Spleen (tissue), 11 donors: Measurements from ENCODE around the gene PHF24. TPM values are rescaled to one million over a fixed set of nuclear protein-coding genes. Genes with fewer than 3 reads are reported as not detected.

ENCODE experiments used
- DNase-seq: peaks from one replicate; pipeline ENCODE4 v3.0.0-alpha.2; 2020
- H3K27ac ChIP-seq, 8 donors: fragments of 200-600 bp; sonication (generic) in 7 of 8; 1 replicate in 4 of 8; 2 replicates in 4 of 8; pipeline versions ENCODE4 v1.5.0 to v1.8.0; 2016 to 2021; ENCODE audit warnings: inconsistent platforms in 4 of 8, mild to moderate bottlenecking in 4 of 8, moderate library complexity in 1 of 8
- H3K27me3 ChIP-seq, 7 donors: fragments of 200-600 bp; sonication (generic) in 6 of 7; replicated peaks in 1 of 7; 1 replicate in 4 of 7; 2 replicates in 3 of 7; pipeline versions ENCODE4 v1.5.0 to v1.8.0; 2016 to 2021; ENCODE audit warnings: inconsistent platforms in 3 of 7, mild to moderate bottlenecking in 1 of 7
- H3K36me3 ChIP-seq, 6 donors: fragments of 200-600 bp; sonication (generic) in 5 of 6; 1 replicate in 4 of 6; 2 replicates in 2 of 6; pipeline versions ENCODE4 v1.5.0 to v1.8.0; 2016 to 2021; ENCODE audit warnings: inconsistent platforms in 2 of 6
- H3K4me1 ChIP-seq, 6 donors: fragments of 200-600 bp; sonication (generic) in 5 of 6; 1 replicate in 3 of 6; 2 replicates in 3 of 6; pipeline versions ENCODE4 v1.5.0 to v1.8.0; 2016 to 2021; ENCODE audit warnings: inconsistent platforms in 3 of 6
- H3K4me3 ChIP-seq, 8 donors: fragments of 200-600 bp; sonication (generic) in 7 of 8; 1 replicate in 4 of 8; 2 replicates in 4 of 8; pipeline versions ENCODE4 v1.5.0 to v1.8.0; 2016 to 2021; ENCODE audit warnings: inconsistent platforms in 4 of 8, mild to moderate bottlenecking in 4 of 8, moderate library complexity in 2 of 8
- H3K9me3 ChIP-seq, 8 donors: fragments of 200-600 bp; sonication (generic) in 7 of 8; 1 replicate in 4 of 8; 2 replicates in 4 of 8; pipeline versions ENCODE4 v1.5.0 to v1.8.0; 2016 to 2021; ENCODE audit warnings: inconsistent platforms in 4 of 8
- CTCF ChIP-seq, 11 experiments: fragments of 200-600 bp in 7 of 11; fragments of 450-650 bp in 4 of 11; sonication (generic) in 4 of 11; IDR thresholded peaks in 8 of 11; conservative IDR thresholded peaks in 3 of 11; 1 replicate in 7 of 11; 2 replicates in 4 of 11; pipeline versions ENCODE4 v1.4.0 to v1.8.0; 2016 to 2021; ENCODE audit warnings: antibody characterized with exemption in 11 of 11, inconsistent platforms in 4 of 11, mild to moderate bottlenecking in 1 of 11
- POLR2A ChIP-seq, 3 donors: fragments of 450-650 bp; IDR thresholded peaks; one replicate each; pipeline ENCODE4 v1.5.1; 2017; ENCODE audit warnings: antibody characterized with exemption in 3 of 3, mild to moderate bottlenecking in 1 of 3
- POLR2AphosphoS5 ChIP-seq, 3 donors: sonication (generic); formaldehyde crosslinking; IDR thresholded peaks; one replicate each; pipeline ENCODE4 v1.5.1; 2017; ENCODE audit warnings: antibody characterized with exemption in 3 of 3
- WGBS, 5 donors: extraction: QIAGEN DNeasy Blood & Tissue Kit in 3 of 5; methylation state at CpG; one replicate each; pipeline versions ENCODE4 v1.1.5 to v1.1.7; 2013 to 2018; 5-methylcytosine and 5-hydroxymethylcytosine counted together
- intact Hi-C: fragments of 100-400 bp; cut with DNase I; formaldehyde crosslinking; loops from one replicate; pipeline ENCODE4 v1.15.0; 2023; ENCODE audit warnings: low total_unique reads
- polyA plus RNA-seq, 3 donors: library from polyadenylated mRNA; stranded (reverse); fragments of 200-250 nt; gene quantifications; one replicate each; pipeline ENCODE4 v1.2.1, GENCODE V29; 2013
- total RNA-seq, 7 donors: library from RNA; depleted of rRNA in 3 of 7; stranded (reverse); fragments of >200 nt in 3 of 7; fragmentation: NEBNext Ultra II Directional in 4 of 7; extraction: Animal tissue kit (Norgen Biotek cat#: 25700) in 4 of 7; gene quantifications; one replicate each; pipeline versions ENCODE4 v1.1.0 to v1.2.1, GENCODE V29; 2016 to 2021
- donor health status: healthy with polysubstance abuse.
- donor health status: DM: no; HTN: no; CAD: no; lungs with moderate emphysema.
- donor health status: DM: no; HTN: no; CAD: no.
- donor health status: Bipolar disorder and iron deficiency.
- donor health status: healthy.
- donor health status: DM: no; HTN: no; CAD: no.
- donor health status: DM: yes; HTN: yes; CAD: no.

Gene PHF24
- total and polyA plus RNA-seq, 10 donors, result 0.17 to 2.4 (median 0.37) TPM

- Histone ChIP-seq H3K4me3 (no peak overlapping the region), H3K27me3 (peaks cover 0 to 15% (median 0%) of the 10 kb centered on the region in 7 donors), H3K36me3 (no peaks in the 10 kb centered on the region), H3K4me1 (peaks cover 5 to 52% (median 28%) of the 10 kb centered on the region in 6 donors), H3K27ac (peak overlapping the region in 1 of 8 donors; percentile 92), H3K9me3 (no peaks in the 10 kb centered on the region)
- no peak for DNase-seq
- WGBS, 5 donors, result 66 to 80% (median 70%) methylated on average over 11 of the region's 11 CpGs
- intact Hi-C loops, result loop anchor here (10.0 kb wide), 2 partner anchors 75 to 115 kb away; partner anchors contain the start of gene PIGO
- TF ChIP-seq CTCF (IDR thresholded peaks at IDR 0.05 in 8 of 11, conservative IDR thresholded peaks at IDR 0.05 in 3 of 11) (no peak), POLR2A (IDR thresholded peaks at IDR 0.05) (no peak), POLR2AphosphoS5 (IDR thresholded peaks at IDR 0.05) (no peak)
Measured at GRCh38 chr9:34980181-34980761, 22.2 kb downstream of the PHF24 start.

DNA sequence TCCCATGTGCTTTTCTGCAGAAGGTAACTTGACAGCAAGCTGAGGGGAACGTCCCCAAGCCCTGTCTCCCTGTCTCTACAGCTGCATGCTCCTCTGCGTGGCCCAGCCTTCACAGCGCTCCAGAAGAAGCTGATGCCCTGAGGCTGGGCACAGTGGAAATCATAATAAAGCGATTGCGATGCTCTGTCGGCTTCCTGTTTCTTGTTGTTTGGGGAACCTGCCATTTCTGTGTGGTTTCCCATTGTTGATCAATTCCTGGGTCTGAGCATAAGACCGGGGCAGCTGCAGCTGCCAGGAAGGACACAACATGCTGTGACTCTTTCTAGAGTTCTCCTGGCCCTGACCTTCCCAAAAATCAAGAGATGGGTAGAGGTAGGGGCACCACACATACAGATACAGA, 24.3 kb downstream of the PHF24 start:
- peak overlapping the region in 1 of 8 donors; percentile 30 for H3K4me3 ChIP-seq
- intact Hi-C loops, result loop anchor here (10.0 kb wide), 2 partner anchors 78 to 112 kb away; partner anchors contain the start of gene PIGO
- H3K27ac ChIP-seq, result peak overlapping the region in 7 of 8 donors; percentile 60 to 92 (median 75)
- 32 to 46% (median 44%) methylated on average over 5 to 7 of the region's 7 CpGs for WGBS, 5 donors
- DNase-seq, result peak; percentile 79
- TF ChIP-seq POLR2AphosphoS5 (IDR thresholded peaks at IDR 0.05), result peak in 1 of 3 donors; percentile 33
- TF ChIP-seq POLR2A (IDR thresholded peaks at IDR 0.05), result no peak
- TF ChIP-seq CTCF (IDR thresholded peaks at IDR 0.05 in 8 of 11, conservative IDR thresholded peaks at IDR 0.05 in 3 of 11), result no peak
- H3K36me3 ChIP-seq, result no peaks in the 10 kb centered on the region
- no peaks in the 10 kb centered on the region for H3K9me3 ChIP-seq
- peaks cover 0 to 1% (median 0%) of the 10 kb centered on the region in 7 donors for H3K27me3 ChIP-seq
- H3K4me1 ChIP-seq, result peaks cover 8 to 73% (median 43%) of the 10 kb centered on the region in 6 donors

- Histone ChIP-seq H3K4me3 (peak overlapping the region in 1 of 8 donors; percentile 30), H3K36me3 (no peaks in the 10 kb centered on the region), H3K4me1 (peaks cover 8 to 81% (median 46%) of the 10 kb centered on the region in 6 donors), H3K9me3 (no peaks in the 10 kb centered on the region), H3K27ac (peak overlapping the region; percentile 42 to 92 (median 76)), H3K27me3 (no peaks in the 10 kb centered on the region)
- intact Hi-C loops, result loop anchor here (10.0 kb wide), 2 partner anchors 78 to 112 kb away; partner anchors contain the start of gene PIGO
- DNase-seq, result peak; percentile 75
- TF ChIP-seq POLR2AphosphoS5 (IDR thresholded peaks at IDR 0.05) (peak in 1 of 3 donors; percentile 62), CTCF (IDR thresholded peaks at IDR 0.05 in 8 of 11, conservative IDR thresholded peaks at IDR 0.05 in 3 of 11) (no peak)
- 61 to 73% (median 64%) methylated on average over 2 of the region's 2 CpGs for WGBS, 5 donors
Measured at GRCh38 chr9:34983209-34983608, 25.1 kb downstream of the PHF24 start.

DNA sequence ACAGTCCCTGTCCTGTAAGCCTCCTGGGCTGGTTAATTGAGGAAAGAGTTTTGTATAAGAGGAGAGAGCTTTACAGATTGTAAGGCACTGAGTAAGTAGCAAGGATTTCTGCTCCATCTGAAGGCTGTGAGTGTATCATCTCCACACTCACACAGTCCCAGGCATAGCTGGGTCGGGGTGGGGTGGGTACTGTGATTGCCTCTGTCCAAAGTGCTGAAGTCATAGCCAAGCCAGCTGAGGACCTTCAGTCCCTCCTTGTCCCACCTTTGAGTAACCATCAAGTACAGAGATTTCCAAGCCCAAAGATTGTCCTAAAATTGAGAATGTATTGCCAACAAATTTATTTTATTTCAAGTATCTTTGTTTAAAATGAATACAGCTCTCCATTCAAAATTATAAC, 26.0 kb downstream of the PHF24 start:
- H3K4me3 ChIP-seq, result no peak overlapping the region
- intact Hi-C loops, result loop anchor here (10.0 kb wide), 2 partner anchors 79 to 111 kb away; partner anchors contain the start of gene PIGO

More for the DNA sequence above, 26.0 kb downstream of the PHF24 start:
- Histone ChIP-seq H3K9me3 (no peaks in the 10 kb centered on the region), H3K36me3 (no peaks in the 10 kb centered on the region), H3K27ac (peak overlapping the region in 4 of 8 donors; percentile 77 to 92 (median 86)), H3K4me1 (peaks cover 8 to 89% (median 54%) of the 10 kb centered on the region in 6 donors), H3K27me3 (no peaks in the 10 kb centered on the region)
- TF ChIP-seq POLR2AphosphoS5 (IDR thresholded peaks at IDR 0.05) (no peak), POLR2A (IDR thresholded peaks at IDR 0.05) (no peak), CTCF (IDR thresholded peaks at IDR 0.05 in 8 of 11, conservative IDR thresholded peaks at IDR 0.05 in 3 of 11) (no peak)
- WGBS, 5 donors, result 0 to 11% (median 0%) methylated on average over 1 of the region's 1 CpG
- no peak for DNase-seq
